Muscle of back (tissue), 11 donors: ENCODE results near the gene MAGOH. TPM values are rescaled to one million over a fixed set of nuclear protein-coding genes. Genes with fewer than 3 reads are reported as not detected.

Source experiments
- DNase-seq, 3 donors: peaks; one replicate each; pipeline versions ENCODE4 v3.0.0 to v3.0.0-alpha.2; 2013
- polyA plus RNA-seq, 10 donors: library from polyadenylated mRNA; unstranded; fragments of 120-200 nt; gene quantifications; one replicate each; pipeline ENCODE4 v1.2.1, GENCODE V29; 2013; ENCODE audit not compliant: insufficient read length in 10 of 10

MAGOH gene
- polyA plus RNA-seq, 10 donors: 40.0 to 64.8 (median 45.0) TPM

DNA sequence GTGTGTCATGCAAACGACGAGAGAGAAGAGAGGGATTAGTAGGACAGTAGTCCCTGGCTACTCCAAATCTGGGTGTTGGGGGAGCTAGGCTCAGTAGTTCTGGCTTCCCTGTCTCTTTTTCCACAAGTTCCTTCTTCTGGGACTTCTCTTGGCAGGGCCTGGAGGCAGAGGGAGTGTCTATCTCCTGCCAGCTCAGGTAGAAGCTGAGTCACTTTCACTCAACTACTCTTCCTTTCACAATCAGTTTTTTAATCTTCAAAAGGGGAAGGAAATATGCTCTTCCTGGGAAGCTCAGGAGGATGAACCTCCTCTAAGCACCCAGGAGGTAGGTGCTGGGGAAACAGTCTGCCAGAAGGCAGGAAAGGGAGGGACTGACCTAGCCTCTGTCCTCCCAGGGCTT lies 35.2 kb upstream of the MAGOH start:
- DNase-seq: no peak

DNA sequence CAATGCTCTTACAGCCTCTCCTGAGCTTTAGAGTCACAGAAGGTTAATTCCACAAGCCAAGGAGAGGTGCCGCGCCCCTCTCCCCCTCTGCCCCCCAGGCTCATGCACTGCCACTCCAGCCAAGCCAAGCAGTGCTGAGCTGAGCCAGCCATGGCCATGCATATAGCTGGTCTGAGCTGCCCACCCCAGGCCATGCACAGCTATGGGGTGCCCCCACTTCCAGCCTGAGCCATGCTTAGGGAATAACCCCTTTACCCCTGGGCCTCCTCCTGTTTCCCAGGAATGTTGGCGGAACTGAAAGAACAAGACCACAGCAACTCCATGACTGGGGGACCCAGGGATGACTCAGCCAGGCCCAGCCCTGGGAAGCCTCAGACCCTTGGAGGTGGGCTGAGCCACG lies 34.0 kb upstream of the MAGOH start:
- DNase-seq: no peak

DNA sequence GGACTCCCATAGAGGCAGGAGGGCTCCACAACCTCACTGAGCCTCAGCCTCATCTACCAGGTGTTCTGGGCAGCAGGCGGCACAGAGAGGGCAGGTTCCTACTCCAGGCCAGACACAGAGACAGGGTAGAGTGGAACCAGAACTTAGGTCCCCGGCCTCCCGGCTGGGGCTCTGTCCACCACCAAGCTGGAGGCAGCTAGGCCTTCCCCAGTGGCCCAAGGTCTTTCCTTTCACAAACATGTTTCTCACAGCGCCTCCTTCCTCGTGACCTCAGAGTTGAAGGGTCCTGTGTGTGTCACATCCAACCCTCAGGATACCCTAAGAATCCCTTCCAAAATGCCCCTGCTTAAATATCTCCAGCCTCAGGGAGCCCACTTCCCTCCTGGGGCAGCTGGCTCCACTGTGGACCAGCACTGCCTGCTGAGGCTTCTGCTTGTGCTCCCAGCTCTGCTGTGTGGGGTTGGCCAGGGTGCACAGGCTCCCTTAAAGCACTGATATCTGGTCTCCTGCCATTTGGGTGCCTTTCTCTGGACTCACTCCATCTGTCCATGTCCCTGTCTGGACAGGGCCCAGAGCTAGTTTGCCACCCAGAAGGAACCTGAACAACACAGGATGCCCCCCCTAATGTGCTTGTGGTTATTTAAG lies 33.2 kb upstream of the MAGOH start:
- DNase-seq: no peak

DNA sequence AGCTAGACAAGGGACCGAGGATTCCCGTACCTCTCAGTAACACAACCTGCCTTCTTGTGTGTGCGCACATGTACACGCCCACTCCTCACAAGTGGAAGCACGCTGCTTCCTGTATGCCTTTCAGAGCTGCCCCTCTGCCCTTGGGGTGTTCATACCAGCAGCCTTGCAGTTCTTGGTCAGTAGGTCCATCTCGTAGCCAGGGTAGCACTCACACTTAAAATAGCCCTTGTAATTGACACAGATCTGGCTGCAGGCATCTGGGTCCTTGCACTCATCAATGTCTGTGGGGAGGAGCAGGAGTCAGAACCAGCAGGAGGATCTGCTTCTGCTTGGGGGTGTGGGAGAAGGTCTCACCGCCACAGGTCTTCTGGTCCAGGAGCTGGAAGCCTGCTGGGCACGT lies 32.6 kb upstream of the MAGOH start:
- no peak for DNase-seq

DNA sequence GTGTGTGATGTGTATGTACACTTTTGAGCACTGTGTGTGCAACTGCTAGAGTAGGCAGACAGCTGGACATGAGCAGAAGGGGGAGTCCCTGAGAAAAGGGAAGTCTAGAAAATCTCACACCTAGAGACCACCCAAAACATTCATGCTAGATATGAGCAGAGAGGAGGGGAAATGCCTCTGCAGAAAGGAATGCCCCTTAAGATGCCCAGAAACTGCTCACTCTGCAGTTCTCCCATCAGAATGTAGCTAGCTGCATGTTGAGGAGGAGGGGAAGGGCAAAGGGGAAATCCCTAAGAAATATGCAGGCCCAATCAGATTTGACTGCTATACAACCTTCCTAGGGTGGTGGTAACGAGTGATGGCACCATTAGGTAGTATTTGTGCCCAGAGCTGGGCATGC lies 31.8 kb upstream of the MAGOH start:
- no peak for DNase-seq

DNA sequence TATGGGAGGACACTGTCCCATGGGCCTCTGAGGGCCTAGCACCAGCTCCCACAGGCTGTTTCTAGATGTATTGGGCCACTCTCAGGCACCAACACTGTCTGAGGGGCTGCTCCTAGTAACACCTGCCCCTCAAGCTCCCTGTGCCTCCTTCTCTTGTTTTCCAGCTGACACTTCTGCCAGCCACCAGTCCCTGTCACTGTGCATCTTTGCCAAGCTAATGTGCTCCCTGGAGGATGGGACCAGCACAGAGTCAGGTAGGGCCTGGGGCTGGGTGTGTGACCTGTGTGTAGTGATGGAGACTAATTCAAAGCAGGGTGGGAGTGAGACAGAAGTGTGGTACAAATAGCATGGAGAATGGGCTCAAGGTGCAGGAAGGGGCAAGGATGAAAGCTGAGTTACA lies 29.4 kb upstream of the MAGOH start:
- DNase-seq: no peak

DNA sequence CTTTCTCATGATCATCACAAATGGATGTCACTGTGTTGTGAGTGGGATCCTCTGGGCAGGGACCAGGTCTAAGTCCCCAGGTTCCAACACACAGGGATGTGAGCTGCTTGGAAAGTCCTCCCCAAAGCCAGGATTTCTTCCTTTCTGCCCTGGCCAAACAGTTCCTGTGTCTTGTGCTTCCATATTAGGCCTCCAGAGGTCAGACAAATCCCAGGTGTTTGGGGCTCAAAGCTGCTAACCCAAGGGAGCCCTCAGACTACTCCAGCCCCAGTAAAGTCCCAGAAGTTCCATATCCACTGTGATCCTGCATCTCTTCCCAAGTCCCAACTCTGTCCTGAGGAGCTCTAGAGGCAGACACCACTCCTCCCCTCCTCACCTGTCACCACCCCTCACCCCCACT lies 27.7 kb upstream of the MAGOH start:
- DNase-seq: no peak

DNA sequence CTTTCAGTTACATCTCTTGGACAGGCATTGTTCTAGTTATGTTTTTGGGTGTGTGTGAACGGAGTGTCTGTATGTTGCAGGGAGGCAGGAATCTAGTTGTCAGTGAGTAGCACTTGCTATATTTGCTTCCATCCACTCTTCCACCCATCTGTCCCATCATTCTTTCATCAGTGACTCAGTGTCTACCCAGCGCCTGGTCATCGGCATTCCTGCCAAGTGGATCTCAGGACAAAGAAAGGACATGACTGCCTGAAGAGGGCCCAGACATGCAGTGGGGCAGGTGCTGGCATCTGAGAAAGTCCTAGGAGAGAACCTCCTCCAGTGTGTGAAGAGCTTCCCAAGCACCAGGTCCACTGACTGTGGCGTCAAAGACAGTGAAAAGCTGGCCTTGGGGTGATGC lies 27.3 kb upstream of the MAGOH start:
- no peak for DNase-seq

DNA sequence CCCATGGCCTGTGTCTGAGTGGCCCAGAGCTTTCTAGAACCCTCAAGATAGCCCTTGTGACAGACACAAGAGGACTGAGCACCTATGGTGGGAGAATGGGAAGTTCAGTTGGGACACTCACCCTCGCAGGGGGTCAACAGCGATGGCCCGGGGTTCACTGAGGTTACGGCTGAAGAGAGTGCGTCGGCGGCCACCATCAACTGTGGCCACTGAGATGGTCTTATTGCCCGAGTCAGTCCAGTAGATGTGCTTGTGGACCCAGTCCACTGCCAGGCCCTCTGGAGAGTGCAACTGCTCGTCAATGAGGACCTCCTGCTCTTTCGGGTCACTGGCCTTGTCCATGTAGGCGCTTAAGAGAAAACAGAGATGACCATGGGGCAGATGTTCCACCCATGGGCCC lies 25.7 kb upstream of the MAGOH start:
- DNase-seq: no peak

DNA sequence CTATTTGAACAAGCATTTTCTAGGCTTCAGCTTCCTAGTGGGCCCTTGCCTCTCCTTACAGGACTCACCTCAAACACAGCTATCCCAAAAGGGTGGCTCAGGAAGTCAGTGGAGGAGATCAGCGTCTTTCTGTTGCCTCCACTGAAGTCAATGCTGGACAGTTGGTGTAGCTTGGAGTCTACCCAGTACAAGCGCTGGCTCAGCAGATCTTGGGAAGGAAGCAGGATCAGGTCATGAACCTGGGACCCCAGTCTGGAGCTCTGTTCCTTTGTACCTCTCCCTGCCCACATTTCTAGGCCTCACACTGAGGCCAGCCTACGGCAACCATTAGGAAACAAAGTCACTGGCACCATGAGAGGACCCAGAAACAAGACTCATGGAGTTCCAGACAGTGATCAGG lies 23.7 kb upstream of the MAGOH start:
- no peak for DNase-seq

DNA sequence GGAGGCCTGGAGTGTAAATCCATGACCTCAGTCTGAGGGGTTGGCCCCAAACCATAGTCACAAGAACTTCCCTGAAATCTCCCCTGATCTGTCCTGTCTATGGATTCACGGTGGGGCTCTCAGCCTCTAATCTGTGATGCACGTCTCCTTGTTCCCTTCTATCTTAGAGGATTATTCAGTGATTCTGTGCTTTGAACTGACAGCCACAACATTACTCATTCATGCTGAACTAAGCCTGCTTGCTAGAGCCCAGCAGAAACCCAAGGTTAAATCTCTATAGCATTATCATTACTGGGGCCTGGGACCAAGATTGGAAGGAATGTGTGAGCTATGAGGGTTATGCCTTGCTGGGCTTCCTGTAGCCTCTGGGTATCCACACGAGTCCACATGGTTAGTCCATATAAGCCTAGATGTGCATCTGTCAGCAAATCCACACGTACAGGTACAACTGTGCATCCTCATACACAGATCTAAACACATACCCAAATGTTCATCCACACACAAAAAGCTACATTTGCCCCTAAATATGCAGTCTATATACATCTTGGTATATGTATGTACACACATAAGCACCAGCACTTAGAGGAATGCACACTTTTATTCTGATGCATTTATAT lies 22.4 kb upstream of the MAGOH start:
- no peak for DNase-seq

DNA sequence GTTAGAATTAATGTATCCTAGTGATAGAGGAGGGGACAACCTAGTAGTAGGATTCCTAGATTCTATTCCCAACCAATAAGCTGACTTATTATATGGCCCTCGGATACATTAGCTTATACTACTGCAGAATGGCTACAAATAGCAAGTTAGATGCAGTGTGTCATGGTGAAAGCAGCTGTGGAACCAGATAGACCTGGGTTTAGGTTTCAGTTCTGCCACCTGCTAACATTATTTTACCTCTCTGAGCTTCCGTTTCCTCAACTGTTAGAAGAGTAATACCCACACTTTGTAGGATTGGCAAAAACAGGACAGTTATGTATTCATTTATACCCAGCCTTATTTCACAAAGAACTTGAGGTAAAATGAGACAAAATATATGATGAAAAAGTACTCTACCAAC lies 21.6 kb upstream of the MAGOH start:
- DNase-seq: no peak

DNA sequence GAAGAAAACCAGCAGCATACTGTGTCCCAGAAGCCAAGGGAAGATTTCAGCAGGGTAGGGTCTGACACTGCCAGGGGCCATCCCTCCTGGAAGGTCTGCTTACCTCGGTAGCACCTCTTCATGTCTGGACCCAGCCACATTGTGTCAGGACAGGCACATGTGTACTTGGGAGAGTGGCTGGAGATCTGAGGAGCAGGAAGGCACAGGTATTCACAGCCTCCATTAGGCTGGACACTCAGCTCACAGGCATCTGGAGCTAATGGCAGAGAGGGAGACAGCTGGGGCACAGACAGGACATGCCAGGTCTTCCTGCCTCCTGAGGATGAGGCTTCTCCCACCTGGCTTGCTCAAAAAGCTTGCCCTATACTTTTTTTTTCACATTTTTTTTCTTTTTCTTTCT lies 19.9 kb upstream of the MAGOH start:
- DNase-seq: no peak

DNA sequence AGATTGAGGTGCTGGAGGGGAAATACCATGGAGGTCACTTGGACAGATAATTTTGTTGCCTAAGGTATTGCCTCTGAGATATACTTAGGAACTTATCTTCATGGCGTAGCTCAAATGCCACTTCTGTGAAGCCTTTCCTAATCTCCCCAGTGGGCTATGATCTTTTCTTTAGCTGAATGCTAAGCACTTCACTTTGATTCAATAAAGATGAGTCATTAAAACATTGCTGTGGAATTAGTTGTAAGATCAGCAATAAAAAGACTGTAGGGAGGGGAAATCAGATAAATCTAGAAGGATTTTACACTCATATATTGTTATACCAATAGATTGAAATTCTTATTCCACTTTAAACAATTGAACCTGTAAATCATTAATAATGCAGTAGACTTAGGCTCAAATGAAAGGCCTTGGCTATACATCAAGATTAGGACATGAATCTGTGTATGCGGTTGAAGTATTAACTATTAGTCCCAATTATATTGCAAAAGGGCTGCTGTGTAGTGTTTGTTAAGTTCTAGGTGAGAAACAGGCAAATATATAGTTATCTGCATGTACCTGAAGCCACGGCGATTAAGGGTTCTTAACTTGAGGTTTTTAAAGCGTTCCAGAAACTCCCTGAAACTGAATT lies 19.2 kb upstream of the MAGOH start:
- DNase-seq: no peak

DNA sequence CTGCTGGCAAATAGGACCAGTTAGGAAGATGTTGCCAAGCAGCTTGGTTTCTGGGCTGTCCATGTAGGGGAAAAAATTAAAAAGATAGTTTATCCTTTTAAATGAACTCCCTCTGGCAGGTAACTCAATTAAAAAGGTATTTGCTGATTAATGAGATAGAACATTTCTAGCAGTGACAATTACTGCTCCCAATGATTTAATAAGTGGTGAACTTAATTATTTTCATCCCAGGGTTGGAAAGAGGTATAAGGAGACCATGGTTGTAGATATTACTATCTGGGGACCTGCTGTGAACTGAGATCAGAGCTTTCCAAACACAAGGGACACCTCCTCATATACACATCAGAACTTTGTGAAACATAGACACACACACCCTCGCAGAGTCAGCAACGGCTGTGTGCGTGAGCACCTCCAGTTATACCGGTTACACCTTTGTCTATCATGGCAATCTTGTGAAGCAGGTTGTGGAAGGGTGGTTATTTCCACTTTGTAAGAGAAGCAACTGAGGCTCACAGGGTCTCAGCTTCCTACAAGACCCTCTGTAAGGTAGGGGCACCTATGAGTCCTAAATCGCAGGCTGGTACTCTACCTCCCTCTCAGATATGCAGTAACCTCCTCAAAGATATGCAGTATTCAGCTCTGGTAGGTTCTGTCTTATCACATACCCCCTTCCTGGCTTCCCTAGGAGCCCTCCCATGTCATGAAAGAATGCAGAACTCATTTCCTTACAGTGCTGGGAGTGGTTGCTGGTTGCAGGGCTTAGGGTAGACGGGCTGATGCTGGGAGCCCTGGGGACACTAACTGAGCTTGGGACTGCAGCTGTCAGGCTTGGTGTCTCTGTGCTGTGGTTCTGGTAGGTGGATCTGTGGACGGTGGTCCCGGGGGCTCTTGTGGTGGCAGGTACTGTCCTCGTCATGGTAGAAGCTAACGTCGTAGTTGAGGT lies 18.5 kb upstream of the MAGOH start:
- no peak for DNase-seq

DNA sequence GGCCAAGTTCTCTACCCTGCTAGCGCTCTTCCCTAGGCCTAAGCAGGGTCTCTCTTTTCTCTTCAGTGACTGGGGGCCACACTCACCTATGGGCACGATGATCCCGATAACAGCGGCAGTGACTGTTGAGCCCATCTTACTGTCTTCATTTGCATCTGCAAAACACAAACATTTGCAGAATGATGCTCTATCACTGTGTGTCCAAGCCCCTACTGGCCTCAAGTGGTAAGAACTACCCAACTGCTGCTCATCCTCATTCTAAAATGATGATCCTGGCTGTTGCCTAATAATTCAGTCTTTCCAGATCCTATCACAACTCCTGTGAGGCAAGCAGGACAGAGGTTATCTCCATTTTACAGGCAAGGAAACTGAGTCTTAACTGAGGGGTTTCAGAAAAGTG lies 16.7 kb upstream of the MAGOH start:
- no peak for DNase-seq

DNA sequence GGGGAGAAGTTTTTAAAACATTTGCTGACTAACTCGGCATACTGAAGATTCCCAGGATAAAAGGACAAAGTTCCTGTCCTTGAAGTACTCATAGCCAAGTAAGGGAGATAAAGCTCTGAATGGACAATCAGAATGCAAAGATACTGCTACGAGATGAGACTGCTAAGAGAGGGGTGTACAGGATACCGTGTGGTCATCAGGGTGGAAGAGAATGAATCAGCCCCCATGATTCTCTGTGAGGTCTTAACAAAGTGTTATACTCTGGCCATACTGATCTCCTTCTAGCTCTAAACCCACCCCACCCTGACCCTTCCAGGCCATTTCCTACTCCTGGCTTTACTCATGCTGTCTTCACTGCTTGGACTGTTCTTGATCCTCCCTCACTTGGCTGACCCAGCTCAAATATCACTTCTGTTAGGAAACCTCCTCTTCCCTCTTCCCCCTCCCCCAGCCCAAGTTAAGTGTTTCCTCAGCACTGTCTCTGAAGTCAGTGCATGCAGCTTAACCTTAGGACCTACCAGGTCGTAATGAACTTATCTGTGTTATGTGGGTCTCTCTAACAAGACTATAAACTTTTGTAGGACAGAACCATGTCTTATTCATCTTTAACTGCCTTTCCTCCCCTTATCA lies 15.8 kb upstream of the MAGOH start:
- DNase-seq: no peak

DNA sequence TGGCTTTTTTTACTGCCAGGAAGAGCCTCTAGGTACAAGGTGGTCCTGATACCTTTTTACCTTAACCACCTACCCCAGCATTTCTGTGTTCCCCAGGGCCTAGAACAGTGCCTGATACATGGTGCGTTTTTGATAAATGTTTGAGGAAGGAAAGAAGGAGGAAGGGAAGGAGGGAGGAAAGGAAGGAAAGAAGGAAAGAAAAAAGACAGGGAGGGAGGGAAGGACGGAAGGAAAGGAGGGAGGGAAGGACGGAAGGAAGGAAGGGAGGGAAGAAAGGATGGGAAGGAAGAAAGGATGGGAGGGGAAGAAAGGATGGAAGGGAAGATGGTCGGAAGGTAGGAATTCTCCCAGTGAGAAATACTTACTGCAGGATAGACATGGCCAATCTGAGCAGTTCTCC lies 12.0 kb upstream of the MAGOH start:
- no peak for DNase-seq

DNA sequence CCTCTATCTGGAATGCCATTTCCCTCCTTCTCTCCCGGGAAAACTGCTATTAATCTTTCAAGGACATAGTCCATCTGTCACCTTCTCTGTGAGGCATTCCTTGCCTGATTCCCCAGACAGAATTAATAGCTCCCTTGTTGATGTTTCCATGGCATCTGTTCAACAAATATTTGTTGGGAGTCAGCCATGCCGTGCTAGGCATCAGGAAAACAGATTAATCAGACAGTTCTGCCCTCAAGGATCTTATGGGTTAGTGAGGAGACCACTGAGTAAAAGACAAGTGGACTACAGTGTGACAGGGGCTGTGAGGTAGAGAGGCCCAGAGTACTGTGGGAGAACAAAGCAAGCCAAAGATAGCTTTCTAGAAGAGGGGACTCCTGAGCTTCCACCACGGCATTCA lies 11.4 kb upstream of the MAGOH start:
- DNase-seq: no peak

DNA sequence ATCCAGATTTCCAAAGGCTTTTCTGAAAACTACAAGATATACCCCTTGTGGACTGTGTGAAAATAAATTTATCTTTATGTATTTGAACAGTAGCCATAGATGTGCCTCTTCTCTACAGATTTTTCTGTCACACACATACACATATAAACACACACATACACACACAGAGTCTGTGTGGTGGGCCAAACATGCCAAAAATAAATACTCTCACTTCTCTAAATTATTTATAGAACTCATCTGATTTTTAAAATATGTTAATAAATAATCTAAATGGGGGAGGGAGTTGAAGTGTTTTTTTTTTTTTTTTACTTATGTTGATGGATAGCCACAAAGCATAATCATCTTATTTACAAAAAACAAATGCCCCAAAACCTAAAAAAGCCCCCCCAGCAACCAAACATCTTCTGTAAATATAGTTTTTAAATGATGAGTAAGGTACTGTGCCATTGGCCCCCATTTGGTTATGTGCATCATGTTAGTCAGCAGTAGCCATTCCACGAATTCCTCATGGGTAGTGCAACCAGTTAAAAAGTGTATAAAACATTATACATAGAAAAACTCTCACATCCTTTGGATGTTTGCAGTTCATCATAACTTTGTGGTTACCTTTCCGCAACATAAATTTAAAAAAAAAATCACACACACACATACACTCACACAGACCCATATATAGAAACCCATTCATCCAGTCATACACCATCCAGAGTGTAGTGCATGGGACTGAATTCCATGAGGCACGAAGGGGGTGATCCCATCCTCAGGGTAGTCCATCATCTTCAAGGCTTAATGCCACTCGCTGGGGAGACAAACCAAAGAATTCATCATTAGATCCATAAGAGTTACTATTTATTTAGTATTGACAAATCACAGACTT lies 8.2 kb upstream of the MAGOH start:
- peak in 1 of 3 donors; percentile 87 for DNase-seq

DNA sequence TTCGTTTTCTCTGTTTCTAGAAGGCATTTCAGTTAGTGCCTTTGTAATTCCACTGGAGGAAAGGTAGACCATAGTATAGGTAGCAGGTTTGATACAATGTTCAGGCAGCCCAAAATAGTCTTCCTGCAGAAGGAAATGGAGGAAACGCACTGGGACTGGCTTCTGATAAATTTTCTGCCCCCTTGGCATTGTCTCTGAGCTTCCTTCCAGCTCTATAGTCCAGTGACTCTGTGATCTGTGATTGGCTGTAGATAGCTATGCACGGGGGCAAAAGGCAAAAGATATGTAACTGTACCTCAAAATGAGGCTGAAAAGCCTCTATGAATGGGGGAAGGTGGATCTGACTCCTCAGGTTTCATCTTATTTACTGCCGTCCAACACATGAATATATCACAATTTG lies 5.8 kb upstream of the MAGOH start:
- DNase-seq: no peak
